GM18873 (cell line): ENCODE measurements around the gene DUSP11.
"Not testable (repeated sequence)": the region's sequence is repeated elsewhere in the genome, so short reads cannot be mapped to it uniquely, and the experiment has no call there.

ENCODE experiments used
- ATAC-seq: cut with Tn5 transposase; IDR thresholded peaks from one replicate; pipeline ENCODE4 v1.9.1; 2021; ENCODE audit warnings: mild to moderate bottlenecking, moderate library complexity, moderate number of reproducible peaks; ENCODE audit not compliant: unreplicated experiment, low FRiP score

DUSP11 gene

GRCh38 chr2:73779467-73780236 lies at the start of gene DUSP11:
DUSP11 (minus strand) TSS chr2:73780103; CDS start chr2:73779974, 129 bp downstream.
- ATAC-seq: peak; percentile 97

DNA sequence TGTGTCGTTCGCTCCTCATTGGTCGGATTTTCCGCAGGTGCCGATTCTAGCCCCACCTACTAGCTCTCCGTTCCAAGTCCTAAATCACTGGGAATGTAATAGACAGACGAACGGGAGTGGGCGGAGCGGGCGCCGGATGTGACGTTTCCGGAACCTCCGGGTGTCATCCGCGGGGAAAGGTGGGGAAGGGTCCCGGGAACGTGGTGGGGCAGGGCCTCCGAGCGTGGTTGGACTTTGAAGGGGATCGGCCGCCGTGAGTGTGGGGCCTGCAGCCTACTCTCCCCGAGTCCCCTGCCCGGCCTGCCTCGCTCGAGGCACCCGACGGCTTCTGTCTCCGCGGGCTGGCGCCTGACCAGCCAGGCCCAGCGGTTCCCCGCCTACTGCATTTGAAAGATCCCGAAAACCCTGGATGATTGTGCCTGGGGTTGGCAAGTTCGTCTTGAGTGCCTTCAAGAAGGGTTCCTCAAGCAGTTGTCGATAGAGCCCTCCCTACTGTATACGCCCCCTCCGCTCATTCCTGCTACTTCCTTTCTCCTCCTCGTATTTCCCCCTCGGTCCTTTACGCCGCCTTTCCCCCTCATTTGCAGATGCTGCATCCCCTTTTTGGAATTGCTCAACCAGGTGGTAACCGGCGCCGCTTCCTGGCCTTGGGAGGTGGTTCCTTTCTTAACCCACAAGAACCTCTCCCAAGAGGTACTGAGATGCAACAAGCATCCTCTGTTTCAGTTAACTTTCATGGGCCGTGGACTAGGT lies 49.1 kb upstream of the DUSP11 start, which contains the start of gene STAMBP:
Gene STAMBP, plus strand, starts transcription at position 144 of the 753 bp plus-strand sequence. CDS start 1,896 bp downstream, outside the sequence.
- peak; percentile 79 for ATAC-seq

- no peak for ATAC-seq
Observed at GRCh38 chr2:73828389-73828817, 48.5 kb upstream of the DUSP11 start.

- ATAC-seq: no peak
Observed at GRCh38 chr2:73827660-73828388, 47.9 kb upstream of the DUSP11 start.

DNA sequence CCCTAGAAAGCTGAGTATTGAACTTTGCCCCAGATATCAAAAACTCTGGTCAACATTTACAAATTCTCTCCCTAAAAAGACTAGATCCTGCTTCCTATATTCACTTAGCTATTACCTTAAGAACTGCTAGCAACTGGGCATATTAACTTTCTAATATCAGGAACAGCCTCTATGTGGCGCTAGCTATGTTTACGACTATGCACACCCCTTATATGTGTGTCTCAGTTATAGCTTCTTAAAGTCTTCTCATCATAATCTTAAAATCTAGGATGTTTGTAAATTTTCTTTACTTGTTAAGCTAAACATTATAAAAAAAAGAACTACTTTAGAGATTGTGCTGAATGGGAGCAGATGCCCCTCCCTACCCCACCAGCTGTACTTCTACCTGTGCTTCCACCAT lies 47.1 kb upstream of the DUSP11 start:
- ATAC-seq: no peak

- ATAC-seq: no peak
Observed at GRCh38 chr2:73825408-73825807, 45.5 kb upstream of the DUSP11 start.

GRCh38 chr2:73823916-73824523 lies 44.1 kb upstream of the DUSP11 start:
- no peak for ATAC-seq

DNA sequence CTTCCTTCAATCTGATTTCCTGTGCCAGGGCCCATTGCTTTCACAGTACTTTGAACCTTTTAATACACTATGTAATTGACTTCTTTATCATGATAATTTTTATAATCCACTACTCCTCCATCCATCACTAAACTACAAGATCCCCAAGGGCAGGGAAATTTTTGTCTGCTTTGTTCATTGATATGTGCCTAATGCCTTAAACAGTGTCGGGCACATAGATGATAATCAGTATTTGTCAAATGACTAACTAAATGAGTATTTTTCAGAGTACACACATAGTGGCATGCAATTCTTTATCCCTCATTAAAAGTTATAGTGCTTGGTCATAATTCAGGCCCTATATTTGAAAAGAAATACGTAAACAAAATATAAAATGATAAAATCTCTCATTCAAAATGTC lies 43.5 kb upstream of the DUSP11 start:
- no peak for ATAC-seq

DNA sequence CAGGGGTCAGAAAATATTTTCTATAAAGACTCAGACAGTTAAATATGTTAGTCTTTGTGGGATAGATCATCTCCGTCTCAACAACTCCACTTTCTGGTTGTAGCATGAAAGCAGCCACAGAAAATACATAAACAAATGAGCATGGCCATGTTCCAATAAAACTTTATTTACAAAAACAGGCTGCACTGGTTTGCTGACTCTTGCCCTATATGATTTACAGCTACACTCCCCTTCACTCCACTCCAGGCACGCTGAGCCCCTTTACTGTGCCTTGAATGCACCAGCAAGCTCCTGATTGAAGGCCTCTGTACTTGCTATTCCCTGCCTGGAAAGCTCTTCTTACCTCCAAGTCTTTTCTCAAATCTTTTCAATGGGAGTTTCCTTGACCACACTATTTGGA lies 43.1 kb upstream of the DUSP11 start:
- ATAC-seq: no peak

DNA sequence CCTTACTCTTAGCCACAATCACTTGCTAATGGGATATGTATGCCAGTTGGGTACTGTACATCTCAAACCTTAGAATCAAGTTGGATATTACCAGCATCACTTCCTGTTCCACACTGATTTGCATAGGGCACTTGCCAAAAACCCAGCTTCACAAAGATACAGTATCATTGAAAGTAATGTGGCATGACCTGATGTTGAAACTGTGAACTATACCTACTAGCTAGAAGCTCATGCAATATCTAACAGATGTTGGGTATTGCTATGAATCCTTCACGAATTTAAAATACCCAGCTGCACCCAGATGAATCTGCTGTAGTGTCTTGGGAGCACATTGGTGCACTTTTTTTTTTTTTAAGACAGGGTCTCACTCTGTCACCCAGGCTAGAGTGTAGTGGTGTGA lies 42.4 kb upstream of the DUSP11 start:
- ATAC-seq: peak; percentile 66

DNA sequence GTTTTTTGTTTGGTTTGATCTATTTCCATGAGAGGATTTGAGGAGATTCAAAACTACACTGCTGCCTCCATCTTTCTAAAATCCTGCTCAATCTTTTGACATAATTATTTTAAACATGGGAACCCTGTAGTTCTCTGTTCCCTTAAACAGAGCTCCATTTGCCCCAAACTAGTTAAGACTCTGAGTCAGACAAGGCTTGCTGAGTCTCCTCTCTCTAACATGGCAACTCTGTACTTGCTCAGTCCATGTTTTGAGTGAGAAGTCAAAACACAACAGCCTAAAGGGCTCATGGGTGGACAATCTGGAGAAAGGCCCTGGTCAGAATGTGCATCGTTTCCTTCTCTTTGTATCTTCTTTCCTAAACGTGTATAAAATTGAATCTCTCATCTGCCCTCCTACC lies 41.8 kb upstream of the DUSP11 start:
- no peak for ATAC-seq

DNA sequence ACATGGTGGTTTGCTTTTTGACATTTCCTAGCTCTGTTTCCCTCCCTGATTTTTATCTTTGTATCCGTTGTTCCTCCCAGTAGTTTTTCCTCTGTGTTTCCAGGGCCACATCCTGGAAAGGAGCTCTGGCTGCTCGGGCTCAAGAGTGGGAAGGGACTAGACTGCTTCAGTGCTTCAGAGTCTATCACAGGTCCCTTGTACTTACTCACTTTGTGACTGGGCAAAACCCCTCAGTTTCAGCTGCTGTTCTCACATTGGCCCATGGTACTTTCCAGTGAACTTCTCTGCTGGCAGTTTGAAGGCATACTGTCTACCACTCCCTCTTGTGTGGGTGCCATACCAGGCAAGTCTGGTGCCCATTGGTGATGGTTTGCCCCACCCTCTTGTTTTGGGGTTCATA lies 41.3 kb upstream of the DUSP11 start:
- peak; percentile 66 for ATAC-seq

GRCh38 chr2:73818296-73818695 lies 38.4 kb upstream of the DUSP11 start:
- ATAC-seq: no peak

DNA sequence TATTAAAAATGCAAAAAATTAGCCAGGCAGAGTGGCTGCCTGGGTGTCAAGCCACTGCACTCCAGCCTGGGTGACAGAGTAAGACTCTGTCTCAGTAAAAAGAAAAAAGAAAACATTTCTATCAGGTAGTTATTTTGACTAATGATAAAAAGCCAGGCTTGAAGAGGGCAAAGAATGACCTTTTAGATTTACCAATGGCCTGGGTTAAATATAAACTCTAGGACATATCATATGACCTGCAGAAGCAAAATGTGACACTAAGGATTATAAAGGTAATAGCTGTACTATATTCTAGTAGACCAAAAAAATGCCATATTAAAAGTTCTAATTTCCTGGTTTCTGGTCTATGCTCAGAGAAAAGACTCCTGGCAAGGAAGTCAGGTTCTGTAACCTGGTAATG lies 32.7 kb upstream of the DUSP11 start:
- ATAC-seq: no peak

DNA sequence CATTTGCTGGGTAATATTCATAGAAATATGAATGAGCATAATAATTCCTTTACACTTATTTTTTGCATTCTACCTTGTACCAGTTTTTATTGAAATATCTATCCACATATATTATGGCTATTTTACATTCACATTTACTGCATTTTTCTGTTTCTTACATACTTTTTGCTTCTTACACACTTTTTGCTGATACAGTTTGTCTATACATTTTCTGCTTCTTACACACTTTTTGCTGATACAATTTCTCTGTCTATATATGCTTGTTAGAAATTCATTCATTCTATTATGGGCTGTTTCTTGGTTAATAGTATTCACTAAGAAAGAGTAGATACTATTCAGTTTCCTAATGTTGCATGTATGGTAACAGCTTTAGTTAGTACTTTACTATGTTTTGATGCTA lies 32.0 kb upstream of the DUSP11 start:
- no peak for ATAC-seq

- ATAC-seq: not testable (repeated sequence)
Observed at GRCh38 chr2:73783883-73784282, 4.0 kb upstream of the DUSP11 start, which contains the start of gene C2orf78. C2orf78 (plus strand) TSS chr2:73784183; CDS start chr2:73784310, 127 bp downstream.

DNA sequence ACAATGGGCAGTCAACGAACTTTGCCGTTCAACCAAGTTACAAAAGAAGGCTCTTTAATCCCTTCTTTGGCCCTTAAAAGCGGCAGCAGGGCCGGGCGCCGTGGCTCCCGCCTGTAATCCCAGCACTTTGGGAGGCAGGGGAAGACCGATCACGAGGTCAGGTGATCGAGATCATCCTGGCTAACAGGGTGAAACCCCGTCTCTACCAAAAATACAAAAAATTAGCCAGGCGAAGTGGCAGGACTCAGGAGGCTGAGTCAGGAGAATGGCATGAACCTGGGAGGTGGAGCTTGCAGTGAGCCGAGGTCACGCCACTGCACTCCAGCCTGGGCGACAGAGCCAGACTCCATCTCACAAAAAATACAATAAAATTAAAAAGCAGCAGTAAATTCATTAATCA lies 3.5 kb upstream of the DUSP11 start:
- not testable (repeated sequence) for ATAC-seq

- ATAC-seq: no peak
Observed at GRCh38 chr2:73780237-73780582, 307 bp upstream of the DUSP11 start.

- not testable (repeated sequence) for ATAC-seq
Observed at GRCh38 chr2:73778867-73779466, 936 bp downstream of the DUSP11 start.

DNA sequence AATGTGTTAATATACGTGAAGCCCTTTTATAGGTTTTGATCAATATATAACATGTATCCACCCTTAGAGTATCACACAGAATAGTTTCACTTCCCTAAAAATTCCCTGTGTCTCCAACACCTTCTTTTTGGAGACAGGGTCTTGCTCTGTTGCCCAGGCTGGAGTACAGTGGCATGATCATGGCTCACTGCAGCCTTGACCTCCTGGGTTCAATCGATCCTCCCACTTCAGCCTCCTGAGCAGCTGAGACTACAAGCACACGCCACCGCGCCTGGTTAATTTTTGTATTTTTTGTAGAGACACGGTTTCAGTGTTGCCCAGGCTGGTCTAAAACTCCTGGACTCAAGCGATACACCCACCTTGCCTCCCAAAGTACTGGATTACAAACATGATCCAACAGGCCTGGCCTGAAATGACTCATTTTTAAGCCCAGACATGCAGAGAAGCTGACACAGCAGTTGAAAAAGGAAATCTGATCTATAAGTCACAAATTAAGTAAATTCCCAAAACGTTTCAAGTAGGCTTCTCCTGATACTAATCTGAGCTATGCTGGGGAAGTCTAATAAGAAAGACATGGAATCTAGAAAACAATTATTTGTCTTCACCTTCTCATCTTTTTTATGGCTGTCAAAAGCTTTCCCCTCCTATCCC lies 2.9 kb downstream of the DUSP11 start:
- no peak for ATAC-seq
